ENCODE results near the gene TMEM191B.
"Not testable (repeated sequence)": the region's sequence is repeated elsewhere in the genome, so short reads cannot be mapped to it uniquely, and the experiment has no call there.

Gene TMEM191B

GRCh38 chr22:18527752-18528596 is at the start of gene TMEM191B:
TMEM191B (plus strand) TSS chr22:18527802; CDS start chr22:18527981, 179 bp downstream.
- not testable (repeated sequence) for DNase-seq (ENCODE audit: low read depth)

GRCh38 chr22:18496227-18496626 is 31.4 kb upstream of the TMEM191B start:
- DNase-seq (ENCODE audit: low read depth) = not testable (repeated sequence)

GRCh38 chr22:18511327-18511726 is 16.3 kb upstream of the TMEM191B start:
- not testable (repeated sequence) for DNase-seq (ENCODE audit: low read depth)

- not testable (repeated sequence) for DNase-seq (ENCODE audit: low read depth)
Observed at GRCh38 chr22:18512378-18512777, 15.2 kb upstream of the TMEM191B start.

- DNase-seq (ENCODE audit: low read depth) = not testable (repeated sequence)
Observed at GRCh38 chr22:18513454-18513853, 14.1 kb upstream of the TMEM191B start.

GRCh38 chr22:18518061-18518460 is 9.5 kb upstream of the TMEM191B start, which contains the start of gene GGTLC3:
GGTLC3 (minus strand) TSS chr22:18518161; CDS start chr22:18517897, 264 bp downstream.
- DNase-seq (ENCODE audit: low read depth) = not testable (repeated sequence)

GRCh38 chr22:18522762-18523161 is 4.8 kb upstream of the TMEM191B start:
- not testable (repeated sequence) for DNase-seq (ENCODE audit: low read depth)

GRCh38 chr22:18523328-18523727 is 4.3 kb upstream of the TMEM191B start:
- DNase-seq (ENCODE audit: low read depth) = not testable (repeated sequence)

- peak; percentile 72 for DNase-seq (ENCODE audit: low read depth)
Observed at GRCh38 chr22:18528597-18529415, 1.2 kb downstream of the TMEM191B start.

- not testable (repeated sequence) for DNase-seq (ENCODE audit: low read depth)
Observed at GRCh38 chr22:18529416-18530145, 2.0 kb downstream of the TMEM191B start.

- not testable (repeated sequence) for DNase-seq (ENCODE audit: low read depth)
Observed at GRCh38 chr22:18533633-18534032, 6.0 kb downstream of the TMEM191B start.

GRCh38 chr22:18534315-18534714 is 6.7 kb downstream of the TMEM191B start:
- not testable (repeated sequence) for DNase-seq (ENCODE audit: low read depth)

- DNase-seq (ENCODE audit: low read depth) = not testable (repeated sequence)
Observed at GRCh38 chr22:18539994-18540393, 12.4 kb downstream of the TMEM191B start.

GRCh38 chr22:18543400-18543799 is 15.8 kb downstream of the TMEM191B start:
- not testable (repeated sequence) for DNase-seq (ENCODE audit: low read depth)

GRCh38 chr22:18544615-18545014 is 17.0 kb downstream of the TMEM191B start:
- DNase-seq (ENCODE audit: low read depth) = not testable (repeated sequence)

GRCh38 chr22:18549458-18550179 is 22.0 kb downstream of the TMEM191B start:
- not testable (repeated sequence) for DNase-seq (ENCODE audit: low read depth)

GRCh38 chr22:18551046-18551445 is 23.4 kb downstream of the TMEM191B start:
- not testable (repeated sequence) for DNase-seq (ENCODE audit: low read depth)

- DNase-seq (ENCODE audit: low read depth) = not testable (repeated sequence)
Observed at GRCh38 chr22:18552839-18553597, 25.4 kb downstream of the TMEM191B start.

- not testable (repeated sequence) for DNase-seq (ENCODE audit: low read depth)
Observed at GRCh38 chr22:18554280-18555256, 27.0 kb downstream of the TMEM191B start.
